ES-I3 (cell line): ENCODE measurements around the gene ANKRD23.

Experiments
- H3K36me3 ChIP-seq: 2 replicates; pipeline ENCODE4 v1.6.1; 2013; ENCODE audit warnings: mild to moderate bottlenecking, low read length, control low read depth, moderate library complexity; ENCODE audit not compliant: insufficient read depth
- H3K4me1 ChIP-seq: 2 replicates; pipeline ENCODE4 v1.6.1; 2013; ENCODE audit warnings: mild to moderate bottlenecking, control low read depth, low read length; ENCODE audit not compliant: insufficient read depth
- H3K9ac ChIP-seq: 2 replicates; pipeline ENCODE4 v1.6.1; 2013; ENCODE audit warnings: low read depth, mild to moderate bottlenecking, low read length, moderate library complexity
- H3K9me3 ChIP-seq: 2 replicates; pipeline ENCODE4 v1.6.1; 2013; ENCODE audit warnings: mild to moderate bottlenecking, low read length, moderate library complexity; ENCODE audit not compliant: control insufficient read depth, insufficient read depth

ANKRD23 gene

GRCh38 chr2:96841701-96842495 is 1.9 kb downstream of the ANKRD23 start:
- no peaks in the 10 kb centered on the region for H3K36me3 ChIP-seq
- no peak overlapping the region for H3K9ac ChIP-seq
- H3K9me3 ChIP-seq: no peaks in the 10 kb centered on the region
- H3K4me1 ChIP-seq: no peaks in the 10 kb centered on the region; the same call in 1 of the 2 replicates

- Histone ChIP-seq H3K9ac (no peak overlapping the region), H3K36me3 (no peaks in the 10 kb centered on the region), H3K4me1 (no peaks in the 10 kb centered on the region; the same call in 1 of the 2 replicates), H3K9me3 (no peaks in the 10 kb centered on the region)
Observed at GRCh38 chr2:96839875-96840850, 3.7 kb downstream of the ANKRD23 start.

GRCh38 chr2:96839293-96839874 is 4.4 kb downstream of the ANKRD23 start:
- Histone ChIP-seq H3K4me1 (no peaks in the 10 kb centered on the region; the same call in 1 of the 2 replicates), H3K36me3 (0 out of 2 replicates have a peak, but pooled peaks cover 3% of the 10 kb centered on the region), H3K9me3 (no peaks in the 10 kb centered on the region), H3K9ac (no peak overlapping the region)

GRCh38 chr2:96838345-96839292 is 5.2 kb downstream of the ANKRD23 start:
- Histone ChIP-seq H3K4me1 (no peaks in the 10 kb centered on the region; the same call in 1 of the 2 replicates), H3K36me3 (0 out of 2 replicates have a peak, but pooled peaks cover 3% of the 10 kb centered on the region), H3K9me3 (no peaks in the 10 kb centered on the region), H3K9ac (no peak overlapping the region)

GRCh38 chr2:96837575-96837974 is 6.2 kb downstream of the ANKRD23 start:
- no peaks in the 10 kb centered on the region; the same call in 1 of the 2 replicates for H3K4me1 ChIP-seq
- 0 out of 2 replicates have a peak, but pooled peaks cover 3% of the 10 kb centered on the region for H3K36me3 ChIP-seq
- H3K9me3 ChIP-seq: no peaks in the 10 kb centered on the region
- H3K9ac ChIP-seq: no peak overlapping the region

GRCh38 chr2:96835830-96836229 is 8.0 kb downstream of the ANKRD23 start:
- H3K9me3 ChIP-seq: no peaks in the 10 kb centered on the region
- H3K36me3 ChIP-seq: 0 out of 2 replicates have a peak, but pooled peaks cover 3% of the 10 kb centered on the region
- H3K4me1 ChIP-seq: peaks cover 7% of the 10 kb centered on the region; the same call in 1 of the 2 replicates
- no peak overlapping the region for H3K9ac ChIP-seq

GRCh38 chr2:96832754-96833507 is 10.9 kb downstream of the ANKRD23 start:
- H3K9me3 ChIP-seq: no peaks in the 10 kb centered on the region
- H3K4me1 ChIP-seq: peaks cover 7% of the 10 kb centered on the region; the same call in 1 of the 2 replicates
- peak overlapping the region; percentile 38; the same call in 1 of the 2 replicates for H3K9ac ChIP-seq
- peaks cover 4% of the 10 kb centered on the region for H3K36me3 ChIP-seq

GRCh38 chr2:96832408-96832753 is 11.4 kb downstream of the ANKRD23 start:
- Histone ChIP-seq H3K9ac (peak overlapping the region; percentile 38; the same call in 1 of the 2 replicates), H3K4me1 (peaks cover 7% of the 10 kb centered on the region; the same call in 1 of the 2 replicates), H3K9me3 (no peaks in the 10 kb centered on the region), H3K36me3 (peaks cover 10% of the 10 kb centered on the region)

GRCh38 chr2:96831679-96832078 is 12.1 kb downstream of the ANKRD23 start:
- H3K4me1 ChIP-seq: peaks cover 7% of the 10 kb centered on the region; the same call in 1 of the 2 replicates
- H3K9ac ChIP-seq: no peak overlapping the region
- H3K36me3 ChIP-seq: peaks cover 10% of the 10 kb centered on the region
- no peaks in the 10 kb centered on the region for H3K9me3 ChIP-seq

GRCh38 chr2:96830044-96830562 is 13.7 kb downstream of the ANKRD23 start:
- H3K9me3 ChIP-seq: no peaks in the 10 kb centered on the region
- H3K9ac ChIP-seq: no peak overlapping the region
- H3K36me3 ChIP-seq: peaks cover 10% of the 10 kb centered on the region
- peaks cover 7% of the 10 kb centered on the region; the same call in 1 of the 2 replicates for H3K4me1 ChIP-seq

- H3K9me3 ChIP-seq: no peaks in the 10 kb centered on the region
- H3K36me3 ChIP-seq: peaks cover 7% of the 10 kb centered on the region
- H3K9ac ChIP-seq: no peak overlapping the region
- peaks cover 7% of the 10 kb centered on the region; the same call in 1 of the 2 replicates for H3K4me1 ChIP-seq
Observed at GRCh38 chr2:96828874-96829273, 14.9 kb downstream of the ANKRD23 start.

GRCh38 chr2:96828436-96828835 is 15.4 kb downstream of the ANKRD23 start:
- H3K9me3 ChIP-seq: no peaks in the 10 kb centered on the region

More at GRCh38 chr2:96828436-96828835, 15.4 kb downstream of the ANKRD23 start:
- Histone ChIP-seq H3K4me1 (peaks cover 7% of the 10 kb centered on the region; the same call in 1 of the 2 replicates), H3K9ac (no peak overlapping the region), H3K36me3 (peaks cover 7% of the 10 kb centered on the region)
